Heart left ventricle (tissue), 13 donors: ENCODE data around the gene EIF2S3.

Experiments
- POLR2A ChIP-seq, 2 donors: fragments of 450-650 bp; IDR thresholded peaks; one replicate each; pipeline ENCODE4 v1.6.1; 2017; ENCODE audit warnings: antibody characterized with exemption in 2 of 2, mild to moderate bottlenecking in 2 of 2, moderate library complexity in 2 of 2
- TF ChIP-seq, protein P1 (sequence below), 12 donors: fragments of 200-600 bp; sonication (generic) in 4 of 12; IDR thresholded peaks; one replicate each; pipeline versions ENCODE4 v1.5.0 to v1.8.0; 2018 to 2022; ENCODE audit warnings: antibody characterized with exemption in 12 of 12, mild to moderate bottlenecking in 5 of 12
- donor health status: ischemic (EF 13 %, LVEDD 7.1; RV severe dilation, severe dysfunction).
- donor health status: DM: no; HTN: yes; CAD: no.
- donor health status: DM: no; HTN: no; CAD: no.
- donor health status: ischemic (EF 25% LVEDD 6.9; RV normal size, moderate dysfunction).
- donor health status: ischemic (EF 25% LVEDD 5.7; RV mildly dilated, moderate dysfunction).
- donor health status: ischemic (EF 35%, LVEDD 5.7; RV mildly dilated, moderate dysfunction).
- donor health status: nonischemic (EF 11% LVEDD 7.7; RV severe dilation, severe dysfunction).
- donor health status: DM: yes; HTN: yes; CAD: no.
- donor health status: PGD.
- donor health status: ischemic (EF 29% LVEDD 5.4; RV normal size, mild dysfunction).
- donor health status: nonischemic (EF 23%, LVEDD 6.1; RV moderate dilation, normal function).

DNA sequence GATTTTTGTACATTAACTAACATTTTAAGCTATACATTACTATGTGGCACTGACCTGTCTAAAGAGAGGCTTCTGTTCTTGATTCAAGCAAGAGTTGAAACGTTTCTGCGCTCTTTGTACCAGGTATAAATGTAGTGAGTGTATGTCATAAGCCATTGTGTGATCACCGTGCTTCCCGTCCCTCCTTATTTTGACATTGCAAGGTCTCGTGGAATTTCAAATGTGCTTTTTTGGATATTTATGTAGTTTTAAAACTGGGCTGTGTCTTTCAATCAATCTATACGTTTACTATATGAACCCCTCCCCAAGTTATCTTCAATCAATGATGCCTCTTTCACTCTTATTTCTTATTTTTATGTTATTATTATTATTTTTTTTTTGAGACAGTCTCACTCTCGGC is 27.7 kb upstream of the EIF2S3 start, which contains the start of gene KLHL15:
- no peak for TF ChIP-seq POLR2A (IDR thresholded peaks at IDR 0.05)
- TF ChIP-seq, protein P1, sequence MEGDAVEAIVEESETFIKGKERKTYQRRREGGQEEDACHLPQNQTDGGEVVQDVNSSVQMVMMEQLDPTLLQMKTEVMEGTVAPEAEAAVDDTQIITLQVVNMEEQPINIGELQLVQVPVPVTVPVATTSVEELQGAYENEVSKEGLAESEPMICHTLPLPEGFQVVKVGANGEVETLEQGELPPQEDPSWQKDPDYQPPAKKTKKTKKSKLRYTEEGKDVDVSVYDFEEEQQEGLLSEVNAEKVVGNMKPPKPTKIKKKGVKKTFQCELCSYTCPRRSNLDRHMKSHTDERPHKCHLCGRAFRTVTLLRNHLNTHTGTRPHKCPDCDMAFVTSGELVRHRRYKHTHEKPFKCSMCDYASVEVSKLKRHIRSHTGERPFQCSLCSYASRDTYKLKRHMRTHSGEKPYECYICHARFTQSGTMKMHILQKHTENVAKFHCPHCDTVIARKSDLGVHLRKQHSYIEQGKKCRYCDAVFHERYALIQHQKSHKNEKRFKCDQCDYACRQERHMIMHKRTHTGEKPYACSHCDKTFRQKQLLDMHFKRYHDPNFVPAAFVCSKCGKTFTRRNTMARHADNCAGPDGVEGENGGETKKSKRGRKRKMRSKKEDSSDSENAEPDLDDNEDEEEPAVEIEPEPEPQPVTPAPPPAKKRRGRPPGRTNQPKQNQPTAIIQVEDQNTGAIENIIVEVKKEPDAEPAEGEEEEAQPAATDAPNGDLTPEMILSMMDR (IDR thresholded peaks at IDR 0.05), result no peak
